ENCODE results near the gene PLSCR2.
"Not testable (repeated sequence)": the region's sequence is repeated elsewhere in the genome, so short reads cannot be mapped to it uniquely, and the experiment has no call there.

PLSCR2 gene

GRCh38 chr3:146491303-146491702 lies 21.9 kb upstream of the PLSCR2 start:
- no peak for DNase-seq (ENCODE audit: low spot score)
- FAIRE-seq = no peak

- DNase-seq (ENCODE audit: low spot score) = no peak
- FAIRE-seq = no peak
Measured at GRCh38 chr3:146485297-146485696, 15.9 kb upstream of the PLSCR2 start.

- FAIRE-seq (no peak), DNase-seq (ENCODE audit: low spot score) (no peak)
Measured at GRCh38 chr3:146476094-146476740, 6.9 kb upstream of the PLSCR2 start.

DNA sequence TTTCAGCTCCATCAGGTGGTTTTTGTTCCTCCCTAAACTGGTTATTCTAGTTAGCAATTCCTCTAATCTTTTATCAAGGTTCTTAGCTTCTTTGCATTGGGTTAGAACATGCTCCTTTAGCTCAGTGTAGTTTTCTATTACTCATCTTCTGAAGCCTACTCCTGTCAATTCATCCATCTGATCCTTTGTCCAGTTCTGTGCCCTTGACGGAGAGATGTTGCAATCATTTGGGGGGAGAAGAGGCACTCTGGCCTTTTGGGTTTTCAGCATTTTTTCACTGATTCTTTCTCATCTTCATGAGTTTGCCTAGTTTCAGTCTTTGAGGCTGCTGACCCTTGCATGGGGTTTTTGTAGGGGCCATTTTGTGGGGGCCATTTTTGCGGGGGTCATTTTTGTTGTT lies 5.6 kb upstream of the PLSCR2 start:
- DNase-seq (ENCODE audit: low spot score); FAIRE-seq: not testable (repeated sequence)

- DNase-seq (ENCODE audit: low spot score) = no peak
- FAIRE-seq = no peak
Measured at GRCh38 chr3:146473726-146474125, 4.4 kb upstream of the PLSCR2 start.

- FAIRE-seq = no peak
Measured at GRCh38 chr3:146472611-146473010, 3.2 kb upstream of the PLSCR2 start.

DNA sequence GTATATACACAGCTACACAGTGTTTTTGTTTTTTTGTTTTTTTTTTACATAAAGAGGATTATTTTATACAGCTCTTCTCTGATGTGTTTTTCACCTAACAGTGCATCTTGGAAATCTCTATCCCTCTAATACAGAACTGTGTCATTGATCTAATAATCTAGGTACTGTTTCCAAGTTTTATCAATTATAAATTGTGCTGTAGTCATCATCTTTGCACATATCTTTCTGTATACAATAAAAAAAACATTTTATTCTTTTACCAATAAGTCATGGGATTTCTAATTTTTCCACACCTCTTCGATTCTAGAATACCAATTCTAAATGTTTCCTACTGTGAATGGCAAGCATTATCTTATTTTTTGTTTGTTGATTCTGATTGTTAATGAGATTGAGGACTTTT lies 1.7 kb upstream of the PLSCR2 start:
- FAIRE-seq = no peak
- no peak for DNase-seq (ENCODE audit: low spot score)

More at GRCh38 chr3:146472611-146473010, 3.2 kb upstream of the PLSCR2 start:
- no peak for DNase-seq (ENCODE audit: low spot score)

GRCh38 chr3:146470425-146470990 lies 1.1 kb upstream of the PLSCR2 start:
- DNase-seq (ENCODE audit: low spot score) (no peak), FAIRE-seq (no peak)

- no peak for FAIRE-seq
Measured at GRCh38 chr3:146468671-146469149, 651 bp downstream of the PLSCR2 start.

GRCh38 chr3:146468234-146468633 lies 1.1 kb downstream of the PLSCR2 start:
- DNase-seq (ENCODE audit: low spot score) = no peak
- no peak for FAIRE-seq

More at GRCh38 chr3:146468671-146469149, 651 bp downstream of the PLSCR2 start:
- DNase-seq (ENCODE audit: low spot score) = no peak

- no peak for DNase-seq (ENCODE audit: low spot score)
- no peak for FAIRE-seq
Measured at GRCh38 chr3:146466604-146467003, 2.8 kb downstream of the PLSCR2 start.

DNA sequence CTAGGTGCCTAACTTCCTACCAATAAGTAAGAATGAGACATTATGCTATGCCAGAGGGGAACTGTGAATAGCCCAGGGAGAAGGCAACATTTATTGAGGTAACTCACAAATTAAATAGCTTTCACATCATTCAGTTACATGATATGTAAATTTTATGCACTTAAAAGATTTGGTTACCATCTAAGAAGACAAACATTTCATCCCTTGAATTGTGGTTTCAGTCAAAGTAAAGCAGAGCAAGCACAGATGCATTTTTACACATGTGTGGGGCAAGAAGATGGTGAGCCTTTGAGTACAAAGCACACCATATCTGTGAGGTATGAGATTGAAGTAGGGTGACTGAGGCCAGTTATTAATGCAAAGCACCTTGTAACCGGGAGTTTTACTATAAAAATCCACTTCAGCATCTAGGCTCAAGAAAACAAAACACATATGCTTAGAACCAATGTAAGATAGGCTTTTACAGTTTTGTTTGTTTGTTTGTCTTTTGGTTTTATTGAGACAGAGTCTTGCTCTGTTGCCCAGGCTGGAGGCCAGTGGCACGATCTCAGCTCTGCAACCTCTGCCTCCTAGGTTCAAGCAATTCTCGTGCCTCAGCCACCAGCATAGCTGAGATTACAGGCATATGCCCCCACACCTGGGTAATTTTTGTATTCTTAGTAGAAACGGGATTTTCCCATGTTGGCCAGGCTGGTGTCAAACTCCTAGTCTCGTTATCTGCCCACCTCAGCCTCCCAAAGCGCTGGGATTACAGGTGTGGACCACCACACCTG lies 3.5 kb downstream of the PLSCR2 start:
- no peak for DNase-seq (ENCODE audit: low spot score)
- no peak for FAIRE-seq

DNA sequence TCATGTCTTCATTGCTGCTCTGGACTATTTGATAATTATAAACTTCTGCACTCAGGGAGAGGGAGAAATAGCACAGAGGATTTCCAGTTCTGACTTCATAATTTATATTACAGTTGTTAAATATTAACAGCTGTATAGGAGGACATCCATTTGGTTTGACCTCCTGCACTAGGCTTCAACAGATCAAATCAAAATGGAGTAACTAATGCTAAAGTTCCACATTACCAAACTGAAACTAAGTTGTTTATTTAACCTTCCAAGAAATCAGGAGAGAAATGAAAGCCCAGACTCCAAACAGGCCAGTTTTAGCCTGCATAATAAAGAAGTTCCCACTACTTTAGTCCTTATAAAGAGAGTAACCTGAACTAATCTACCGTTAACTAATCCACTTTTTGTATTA lies 4.6 kb downstream of the PLSCR2 start:
- DNase-seq (ENCODE audit: low spot score) (no peak), FAIRE-seq (no peak)

DNA sequence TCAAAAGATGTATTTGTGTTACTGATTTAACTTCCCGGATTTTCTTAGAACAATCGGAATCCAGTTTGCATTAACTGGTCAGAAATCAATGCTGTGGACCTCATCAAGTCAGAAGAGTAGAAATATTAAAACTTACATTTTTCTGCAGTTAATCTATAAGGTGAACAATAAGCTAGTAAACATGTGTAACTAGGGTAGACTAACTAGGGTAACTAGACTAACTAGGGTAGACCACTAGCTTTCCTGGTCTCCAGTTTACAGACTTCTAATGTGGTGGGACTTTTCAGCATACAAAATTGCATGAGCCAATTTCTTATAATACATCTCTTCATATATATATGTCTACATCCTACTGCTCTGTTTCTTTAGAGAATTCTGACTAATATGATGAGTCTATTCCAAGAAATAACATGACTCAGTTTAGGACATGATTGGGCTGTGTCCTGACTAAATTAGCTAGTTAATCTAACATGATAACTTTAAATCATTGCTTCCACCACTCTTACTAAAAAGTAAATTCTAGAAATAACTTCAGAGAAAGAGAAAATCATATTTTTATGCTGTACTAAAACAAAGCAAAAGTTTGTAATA lies 5.3 kb downstream of the PLSCR2 start:
- no peak for DNase-seq (ENCODE audit: low spot score)
- FAIRE-seq = no peak

GRCh38 chr3:146454796-146455195 lies 14.6 kb downstream of the PLSCR2 start:
- FAIRE-seq = no peak
- DNase-seq (ENCODE audit: low spot score) = no peak

DNA sequence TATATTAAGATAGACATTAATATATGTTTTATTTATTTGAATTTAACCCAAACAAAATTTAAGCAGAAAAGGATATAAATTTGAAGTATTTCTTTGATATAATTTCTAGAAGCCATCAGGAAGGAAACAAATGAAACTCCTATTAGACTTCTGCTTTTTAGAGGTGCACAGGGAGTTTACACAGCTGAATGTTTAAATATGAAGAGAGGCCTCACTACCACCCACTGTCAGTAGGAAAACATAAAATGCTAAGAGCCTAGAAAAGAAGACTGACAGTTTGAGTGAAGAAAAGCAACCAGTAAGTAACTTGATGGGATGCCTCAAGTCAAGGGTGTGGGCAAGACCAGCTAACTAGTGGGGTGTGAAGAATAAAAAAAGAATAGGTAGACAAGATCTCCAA lies 19.7 kb downstream of the PLSCR2 start:
- FAIRE-seq = no peak
- no peak for DNase-seq (ENCODE audit: low spot score)

GRCh38 chr3:146449076-146449475 lies 20.3 kb downstream of the PLSCR2 start:
- no peak for DNase-seq (ENCODE audit: low spot score)
- FAIRE-seq = no peak

DNA sequence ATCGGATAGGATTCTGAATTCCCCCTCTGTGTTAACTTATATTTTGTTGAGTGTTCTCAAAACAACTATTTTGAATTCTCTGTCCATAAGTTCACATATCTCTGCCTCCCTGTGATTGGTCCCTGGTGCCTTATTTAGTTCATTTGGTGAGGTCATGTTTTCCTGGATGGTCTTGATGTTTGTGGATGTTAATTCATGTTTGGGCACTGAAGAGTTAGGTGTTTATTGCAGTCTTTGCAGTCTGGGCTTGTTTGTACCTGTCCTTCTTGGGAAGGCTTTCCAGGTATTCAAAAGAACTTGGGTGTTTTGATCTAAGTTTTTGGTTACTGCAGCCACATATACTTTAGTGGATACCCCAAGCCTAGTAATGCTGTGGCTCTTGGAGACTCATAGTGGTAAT lies 23.3 kb downstream of the PLSCR2 start:
- FAIRE-seq = no peak

GRCh38 chr3:146440310-146440709 lies 29.1 kb downstream of the PLSCR2 start:
- not testable (repeated sequence) for DNase-seq (ENCODE audit: low spot score); FAIRE-seq

More for the DNA sequence above, 23.3 kb downstream of the PLSCR2 start:
- no peak for DNase-seq (ENCODE audit: low spot score)

DNA sequence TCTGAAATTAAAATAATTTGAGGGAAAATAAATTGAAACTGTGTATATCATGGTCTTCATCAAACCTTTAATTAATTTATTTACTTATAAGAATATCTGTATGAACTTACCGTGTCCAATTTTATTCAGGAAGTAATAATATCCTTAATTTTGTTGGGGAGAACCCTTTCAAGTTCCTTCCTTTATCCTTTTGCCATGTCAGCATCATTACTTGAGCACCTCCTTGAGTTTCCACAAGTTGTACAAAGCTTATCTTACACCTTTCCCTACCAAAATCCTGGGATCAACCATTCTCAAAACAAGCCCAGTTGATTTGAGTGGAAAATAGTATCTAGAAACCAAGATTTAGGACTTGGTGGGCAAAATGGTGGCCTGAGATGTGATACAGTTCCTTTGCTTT lies 37.3 kb downstream of the PLSCR2 start:
- FAIRE-seq = no peak

GRCh38 chr3:146431240-146431639 lies 38.1 kb downstream of the PLSCR2 start:
- no peak for FAIRE-seq
- DNase-seq (ENCODE audit: low spot score) = no peak

More for the DNA sequence above, 37.3 kb downstream of the PLSCR2 start:
- no peak for DNase-seq (ENCODE audit: low spot score)

GRCh38 chr3:146425341-146425740 lies 44.0 kb downstream of the PLSCR2 start:
- DNase-seq (ENCODE audit: low spot score) (no peak), FAIRE-seq (no peak)

Data from urothelium cell line (cell line).